ENCODE results near the gene GLT6D1. TPM values are rescaled to one million over a fixed set of nuclear protein-coding genes. Genes with fewer than 3 reads are reported as not detected.

Gene GLT6D1
- total RNA-seq, result not detected in 2 replicates

GRCh38 chr9:135639196-135639595, at the start of gene GLT6D1:
TSS of gene GLT6D1 (minus strand) at chr9:135639540. CDS start at chr9:135639187, 353 bp downstream.

DNA sequence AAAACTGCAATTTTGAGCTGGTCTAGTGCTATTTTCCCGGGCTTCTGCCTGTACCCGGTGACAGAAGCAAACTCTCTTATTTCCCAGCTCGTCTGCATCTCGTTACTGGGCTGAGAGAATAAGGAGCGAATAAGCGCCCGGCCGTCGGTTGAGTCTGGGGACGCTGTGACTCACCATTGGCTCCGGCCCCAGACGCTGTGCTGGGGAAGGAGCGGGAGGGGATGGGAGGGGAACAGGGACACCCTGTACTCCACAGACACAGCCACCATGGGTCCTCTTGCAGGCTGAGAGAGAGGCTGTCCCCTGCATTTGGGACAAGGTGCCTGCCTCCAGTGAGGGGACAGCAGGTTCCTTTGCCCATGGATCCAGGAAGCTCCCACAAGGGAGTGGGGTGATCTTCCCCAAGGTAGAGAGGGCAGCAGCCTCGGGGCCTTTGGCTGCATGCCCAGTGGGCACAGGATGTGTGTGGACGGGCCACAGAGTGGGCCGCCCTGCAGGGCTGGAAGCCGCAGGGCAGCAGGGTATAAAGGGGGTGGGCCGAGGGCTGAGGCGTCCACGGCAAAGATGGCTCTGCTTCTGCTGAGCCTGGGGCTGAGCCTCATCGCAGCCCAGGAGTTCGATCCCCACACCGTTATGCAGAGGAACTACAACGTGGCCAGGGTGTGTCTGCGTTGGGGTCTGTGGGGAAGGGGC, 23.6 kb upstream of the GLT6D1 start, which contains the start of gene LCN9:
Gene LCN9, plus strand, starts transcription at position 552 of the 693 bp plus-strand sequence. Its CDS starts 13 bp downstream, at position 565.

Other genes with a start within 250 kb of the GLT6D1 start
- gene PPP1R26, start 159.8 kb downstream of the GLT6D1 start, total RNA-seq, result 11.0 and 13.2 TPM in 2 replicates
- 9.6 and 19.9 TPM in 2 replicates for gene MRPS2, start 138.9 kb downstream of the GLT6D1 start, total RNA-seq
- under 0.01 TPM in 1 of 2 replicates, not detected in the other for gene LCN1, start 118.1 kb downstream of the GLT6D1 start, total RNA-seq
- not detected in 2 replicates for gene OBP2A, start 93.4 kb downstream of the GLT6D1 start, total RNA-seq
- gene PAEP, start 77.8 kb downstream of the GLT6D1 start, total RNA-seq, result not detected in 2 replicates
- gene LCN9, start 23.8 kb upstream of the GLT6D1 start, total RNA-seq, result not detected in 2 replicates
- not detected in 2 replicates for gene SOHLH1, start 59.9 kb upstream of the GLT6D1 start, total RNA-seq
- gene KCNT1, start 62.6 kb upstream of the GLT6D1 start, total RNA-seq, result not detected in 2 replicates